Upper lobe of left lung (tissue), 6 donors: ENCODE results near the gene CEP164. TPM values are rescaled to one million over a fixed set of nuclear protein-coding genes. Genes with fewer than 3 reads are reported as not detected.

Source experiments
- ATAC-seq, 2 donors: fragments of 200-7000 bp; cut with Tn5 transposase; one replicate each; pipeline ENCODE4 v1.9.1; 2022; ENCODE audit warnings: mild to moderate bottlenecking in 2 of 2, moderate library complexity in 2 of 2; ENCODE audit not compliant: low FRiP score in 2 of 2
- DNase-seq, 2 donors: peaks; one replicate each; pipeline ENCODE4 v3.0.0-alpha.2; 2019 to 2020
- H3K27ac ChIP-seq, 4 donors: fragments of 200-600 bp; sonication (generic); one replicate each; pipeline ENCODE4 v1.5.1; 2016 to 2019
- H3K27me3 ChIP-seq, 4 donors: fragments of 200-600 bp; sonication (generic); one replicate each; pipeline ENCODE4 v1.5.1; 2017 to 2019
- H3K36me3 ChIP-seq, 4 donors: fragments of 200-600 bp; sonication (generic); one replicate each; pipeline ENCODE4 v1.5.1; 2016 to 2019
- H3K4me1 ChIP-seq, 4 donors: fragments of 200-600 bp; sonication (generic); one replicate each; pipeline ENCODE4 v1.5.1; 2018 to 2019
- H3K4me3 ChIP-seq, 4 donors: fragments of 200-600 bp; sonication (generic); one replicate each; pipeline ENCODE4 v1.5.1; 2017 to 2019; ENCODE audit warnings: mild to moderate bottlenecking in 2 of 4, moderate library complexity in 1 of 4
- H3K9me3 ChIP-seq, 4 donors: fragments of 200-600 bp; sonication (generic); one replicate each; pipeline ENCODE4 v1.5.1; 2018 to 2019
- EP300 ChIP-seq, 4 donors: sonication (generic); formaldehyde crosslinking; IDR thresholded peaks; one replicate each; pipeline ENCODE4 v1.5.1; 2017; ENCODE audit warnings: antibody characterized with exemption in 4 of 4, control low read depth in 2 of 4
- POLR2A ChIP-seq, 4 donors: fragments of 450-650 bp; IDR thresholded peaks; one replicate each; pipeline ENCODE4 v1.5.1; 2016 to 2017; ENCODE audit warnings: antibody characterized with exemption in 4 of 4, mild to moderate bottlenecking in 2 of 4
- POLR2AphosphoS5 ChIP-seq, 2 donors: sonication (generic); formaldehyde crosslinking; IDR thresholded peaks; one replicate each; pipeline ENCODE4 v1.5.1; 2017; ENCODE audit warnings: antibody characterized with exemption in 2 of 2
- WGBS, 2 donors: methylation state at CpG; one replicate each; pipeline ENCODE4 v1.1.5; 2017 to 2018; 5-methylcytosine and 5-hydroxymethylcytosine counted together
- total RNA-seq, 6 donors: library from RNA; depleted of rRNA in 4 of 6; stranded (reverse); fragments of >200 nt in 4 of 6; gene quantifications; one replicate each; pipeline versions ENCODE4 v1.1.0 to v1.2.1, GENCODE V29; 2016 to 2021
- TF ChIP-seq, protein P1 (sequence below), 6 experiments: fragments of 450-650 bp in 4 of 6; fragments of 200-600 bp in 2 of 6; sonication (generic) in 2 of 6; IDR thresholded peaks; one replicate each; pipeline ENCODE4 v1.5.1; 2016 to 2019; ENCODE audit warnings: antibody characterized with exemption in 6 of 6
- donor health status: DM: no; HTN: no; CAD: no; lungs with moderate emphysema.
- donor health status: DM: no; HTN: yes; CAD: no; lungs with severe emphysema.

The CEP164 gene
- total RNA-seq, 6 donors from 2014 or later, result 16.1 to 73.3 (median 27.9) TPM

DNA sequence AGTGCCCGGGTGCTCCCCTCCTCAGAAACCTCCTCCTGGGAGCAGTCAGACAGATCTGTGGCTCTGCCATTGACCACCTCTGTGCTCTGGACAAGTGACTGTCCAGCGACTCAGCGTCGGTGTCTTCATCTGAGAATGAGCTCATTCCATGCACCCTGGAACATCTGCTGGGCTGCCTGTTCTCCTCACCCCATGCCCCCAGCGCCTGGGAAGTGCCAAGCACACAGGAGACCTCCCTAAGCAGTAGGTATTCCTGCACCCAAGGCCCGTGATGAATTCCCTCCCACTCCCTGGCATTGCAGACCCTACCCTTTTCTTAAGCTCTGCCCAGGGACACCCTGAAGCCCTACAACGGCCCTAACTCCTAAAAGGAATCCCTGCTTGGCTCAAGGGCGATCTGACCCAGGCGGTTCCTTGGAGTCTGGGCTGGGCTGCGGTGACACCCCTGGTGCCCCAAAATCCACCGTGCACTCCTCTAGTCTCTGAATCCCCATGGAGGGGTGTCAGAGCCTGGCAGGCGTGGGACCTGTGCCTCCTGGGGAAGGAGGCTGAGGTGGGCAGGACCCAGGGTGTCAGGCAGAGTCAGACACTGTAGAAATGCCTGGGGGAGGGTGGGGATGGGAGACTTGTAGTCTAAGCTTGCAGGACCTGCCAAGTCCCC, 92.0 kb downstream of the CEP164 start:
- Histone ChIP-seq H3K4me1 (no peaks in the 10 kb centered on the region), H3K36me3 (no peaks in the 10 kb centered on the region), H3K9me3 (no peaks in the 10 kb centered on the region), H3K27ac (no peak overlapping the region), H3K4me3 (no peak overlapping the region), H3K27me3 (no peaks in the 10 kb centered on the region)
- WGBS, 2 donors, result 76 to 84% methylated on average over 7 to 12 of the region's 12 CpGs
- DNase-seq, result no peak
- ATAC-seq, result peak in 1 of 2 donors; percentile 7
- TF ChIP-seq POLR2AphosphoS5 (IDR thresholded peaks at IDR 0.05), result no peak
- TF ChIP-seq, protein P1, sequence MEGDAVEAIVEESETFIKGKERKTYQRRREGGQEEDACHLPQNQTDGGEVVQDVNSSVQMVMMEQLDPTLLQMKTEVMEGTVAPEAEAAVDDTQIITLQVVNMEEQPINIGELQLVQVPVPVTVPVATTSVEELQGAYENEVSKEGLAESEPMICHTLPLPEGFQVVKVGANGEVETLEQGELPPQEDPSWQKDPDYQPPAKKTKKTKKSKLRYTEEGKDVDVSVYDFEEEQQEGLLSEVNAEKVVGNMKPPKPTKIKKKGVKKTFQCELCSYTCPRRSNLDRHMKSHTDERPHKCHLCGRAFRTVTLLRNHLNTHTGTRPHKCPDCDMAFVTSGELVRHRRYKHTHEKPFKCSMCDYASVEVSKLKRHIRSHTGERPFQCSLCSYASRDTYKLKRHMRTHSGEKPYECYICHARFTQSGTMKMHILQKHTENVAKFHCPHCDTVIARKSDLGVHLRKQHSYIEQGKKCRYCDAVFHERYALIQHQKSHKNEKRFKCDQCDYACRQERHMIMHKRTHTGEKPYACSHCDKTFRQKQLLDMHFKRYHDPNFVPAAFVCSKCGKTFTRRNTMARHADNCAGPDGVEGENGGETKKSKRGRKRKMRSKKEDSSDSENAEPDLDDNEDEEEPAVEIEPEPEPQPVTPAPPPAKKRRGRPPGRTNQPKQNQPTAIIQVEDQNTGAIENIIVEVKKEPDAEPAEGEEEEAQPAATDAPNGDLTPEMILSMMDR (IDR thresholded peaks at IDR 0.05), result no peak

DNA sequence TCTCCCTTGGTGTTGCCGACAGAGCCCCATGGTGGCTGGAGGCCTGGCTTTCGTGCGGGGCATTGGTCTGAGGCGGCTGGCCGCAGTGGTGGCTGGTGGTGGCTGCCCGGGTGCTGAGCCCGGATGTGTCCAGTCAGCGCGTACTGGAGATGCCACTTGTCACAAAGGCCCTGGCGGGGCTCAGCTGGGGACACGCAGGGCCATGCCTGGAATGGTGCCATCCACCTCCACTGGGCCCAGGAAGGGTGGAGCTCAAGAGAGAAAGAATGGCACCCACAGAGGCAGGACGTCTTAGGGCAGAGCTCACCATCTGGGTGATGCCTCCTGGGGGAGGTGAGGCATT, 92.5 kb downstream of the CEP164 start:
- DNase-seq (peak in 1 of 2 donors; percentile 67), ATAC-seq (peak; percentile 8 to 16)
- Histone ChIP-seq H3K27ac (no peak overlapping the region), H3K27me3 (no peaks in the 10 kb centered on the region), H3K4me3 (no peak overlapping the region), H3K9me3 (no peaks in the 10 kb centered on the region), H3K4me1 (no peaks in the 10 kb centered on the region), H3K36me3 (no peaks in the 10 kb centered on the region)
- WGBS, 2 donors, result 20 to 90% methylated on average over 1 to 12 of the region's 12 CpGs
- no peak for TF ChIP-seq POLR2A (IDR thresholded peaks at IDR 0.05)
- no peak for TF ChIP-seq EP300 (IDR thresholded peaks at IDR 0.05)
- TF ChIP-seq POLR2AphosphoS5 (IDR thresholded peaks at IDR 0.05), result no peak
- TF ChIP-seq, protein P1 (IDR thresholded peaks at IDR 0.05), result no peak

DNA sequence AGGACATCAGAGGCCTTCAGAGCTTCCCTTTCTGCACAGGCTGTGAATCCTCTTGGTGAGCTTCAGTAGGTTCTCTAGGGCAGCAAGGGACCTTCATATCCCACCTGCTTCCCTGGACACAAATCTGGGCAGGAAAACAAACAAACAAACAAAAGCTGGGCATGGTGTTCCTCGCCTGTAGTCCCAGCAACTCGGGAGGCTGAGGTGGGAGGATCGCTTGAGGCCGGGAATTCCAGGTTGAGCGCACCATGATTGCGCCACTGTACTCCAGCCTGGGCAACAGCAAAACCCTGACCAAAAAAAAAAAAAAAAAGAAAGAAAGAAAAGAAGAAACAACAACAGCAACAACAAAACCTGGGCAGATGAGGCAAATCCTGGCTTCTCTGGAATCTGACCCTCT, 92.9 kb downstream of the CEP164 start:
- H3K36me3 ChIP-seq, result no peaks in the 10 kb centered on the region
- ATAC-seq, result no peak
- H3K27ac ChIP-seq, result no peak overlapping the region
- TF ChIP-seq POLR2A (IDR thresholded peaks at IDR 0.05), result no peak
- TF ChIP-seq, protein P1 (IDR thresholded peaks at IDR 0.05), result no peak
- TF ChIP-seq EP300 (IDR thresholded peaks at IDR 0.05), result no peak
- no peak for TF ChIP-seq POLR2AphosphoS5 (IDR thresholded peaks at IDR 0.05)
- H3K4me3 ChIP-seq, result no peak overlapping the region
- DNase-seq, result no peak
- H3K4me1 ChIP-seq, result no peaks in the 10 kb centered on the region
- H3K27me3 ChIP-seq, result no peaks in the 10 kb centered on the region
- H3K9me3 ChIP-seq, result no peaks in the 10 kb centered on the region
- WGBS, 2 donors, result 96 to 97% methylated on average over 6 of the region's 6 CpGs

DNA sequence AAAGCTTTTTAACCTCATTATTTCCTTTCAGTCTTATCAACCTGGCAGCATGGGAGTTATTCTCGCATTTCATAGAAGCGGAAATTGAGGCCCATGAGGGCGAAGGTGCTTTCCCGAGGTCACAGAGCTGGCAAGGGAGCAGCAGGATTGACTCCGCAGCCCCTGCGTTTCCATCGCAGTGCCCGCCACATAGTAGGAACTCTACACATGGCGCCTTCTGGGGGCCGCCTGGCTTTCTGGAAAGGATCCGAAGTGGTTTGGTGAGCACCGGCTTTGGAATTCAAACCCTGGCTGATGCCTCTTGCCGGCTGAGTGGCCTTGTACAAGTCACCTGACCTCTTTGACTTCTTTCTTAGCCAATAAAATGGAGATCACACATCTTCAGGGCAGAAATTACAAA, 93.4 kb downstream of the CEP164 start:
- ATAC-seq (no peak), DNase-seq (no peak)
- Histone ChIP-seq H3K4me3 (no peak overlapping the region), H3K4me1 (peaks cover 0 to 1% (median 0%) of the 10 kb centered on the region in 4 donors), H3K27me3 (no peaks in the 10 kb centered on the region), H3K27ac (no peak overlapping the region), H3K36me3 (no peaks in the 10 kb centered on the region), H3K9me3 (no peaks in the 10 kb centered on the region)
- 85 to 91% methylated on average over 11 to 13 of the region's 13 CpGs for WGBS, 2 donors
- TF ChIP-seq, protein P1 (IDR thresholded peaks at IDR 0.05), result no peak
- TF ChIP-seq POLR2A (IDR thresholded peaks at IDR 0.05) (no peak), EP300 (IDR thresholded peaks at IDR 0.05) (no peak), POLR2AphosphoS5 (IDR thresholded peaks at IDR 0.05) (no peak)

DNA sequence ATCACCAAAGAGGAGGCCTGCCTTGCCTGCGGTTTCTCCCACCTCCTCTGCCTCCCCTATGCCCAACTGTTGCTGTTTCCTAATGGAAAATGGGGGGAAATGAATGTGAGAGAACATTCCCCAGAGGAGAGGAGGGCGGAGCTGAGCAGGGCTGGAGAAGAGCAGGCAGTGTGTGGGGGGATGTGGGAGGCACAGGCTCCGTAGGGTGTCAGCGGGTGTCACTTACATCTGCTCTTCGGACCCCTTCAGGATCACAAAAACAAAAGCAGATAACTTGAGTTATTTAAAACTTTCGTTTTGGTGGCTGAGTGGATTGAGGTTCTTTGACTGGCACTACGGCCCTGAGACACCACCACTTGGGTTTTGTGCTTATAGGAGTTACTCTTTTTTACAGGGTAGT, 93.8 kb downstream of the CEP164 start:
- no peak for DNase-seq
- no peak for ATAC-seq
- H3K27me3 ChIP-seq, result no peaks in the 10 kb centered on the region
- H3K27ac ChIP-seq, result no peak overlapping the region
- 82 to 85% methylated on average over 7 of the region's 7 CpGs for WGBS, 2 donors
- H3K9me3 ChIP-seq, result no peaks in the 10 kb centered on the region
- no peak overlapping the region for H3K4me3 ChIP-seq
- H3K36me3 ChIP-seq, result no peaks in the 10 kb centered on the region
- TF ChIP-seq, protein P1 (IDR thresholded peaks at IDR 0.05), result no peak
- no peak for TF ChIP-seq POLR2AphosphoS5 (IDR thresholded peaks at IDR 0.05)
- no peak for TF ChIP-seq EP300 (IDR thresholded peaks at IDR 0.05)
- no peak for TF ChIP-seq POLR2A (IDR thresholded peaks at IDR 0.05)
- peaks cover 0 to 5% (median 0%) of the 10 kb centered on the region in 4 donors for H3K4me1 ChIP-seq
